SU-DHL-6 (cell line): ENCODE data around the gene RBM33.

Experiments
- CTCF ChIP-seq: fragments of 200-600 bp; sonication (generic); IDR thresholded peaks from one replicate; pipeline ENCODE4 v1.5.1; 2017; ENCODE audit warnings: antibody characterized with exemption, mild to moderate bottlenecking, low read length, moderate library complexity; ENCODE audit not compliant: insufficient read depth, poor library complexity, severe bottlenecking
- EZH2phosphoT487 ChIP-seq: fragments of 200-600 bp; sonication (generic), shearing (Covaris generic); conservative IDR thresholded peaks from 2 replicates; pipeline ENCODE4 v1.6.1; 2018; ENCODE audit warnings: mild to moderate bottlenecking, antibody characterized with exemption, low read length, moderate library complexity, mixed read lengths

DNA sequence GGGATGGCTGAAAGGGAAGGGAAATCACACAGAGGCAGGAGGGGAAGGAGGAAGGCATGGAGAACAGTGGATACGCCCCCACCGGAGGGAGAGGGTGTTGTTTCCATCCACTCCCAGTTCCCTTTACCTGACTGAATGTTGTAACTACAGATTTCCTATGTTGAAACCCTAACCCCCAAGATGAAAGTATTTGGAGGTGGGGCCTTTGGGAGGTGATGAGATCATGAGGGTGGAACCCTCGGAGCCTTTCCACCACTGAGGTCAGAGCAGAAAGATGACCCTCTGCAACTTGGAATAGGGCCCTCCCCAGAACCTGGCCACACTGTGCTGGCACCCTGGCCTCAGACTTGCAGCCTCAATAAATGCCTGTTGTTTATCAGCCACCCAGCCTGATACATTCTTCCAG, 49.5 kb upstream of the RBM33 start:
- TF ChIP-seq CTCF: no peak
- no peak for TF ChIP-seq EZH2phosphoT487
